Fibroblast of peridontal ligament (primary cell): ENCODE measurements around the gene ACTN3.
"Not testable (repeated sequence)": the region's sequence is repeated elsewhere in the genome, so short reads cannot be mapped to it uniquely, and the experiment has no call there.

Experiments used
- DNase-seq: peaks from one replicate; pipeline ENCODE4 v3.0.0-alpha.2; 2010; ENCODE audit errors: extremely low read depth

Gene ACTN3

GRCh38 chr11:66546368-66546965 is at the start of gene ACTN3:
Gene ACTN3 (plus strand): TSS chr11:66546903. CDS start chr11:66546938, 35 bp downstream.
- DNase-seq: peak; percentile 5

- no peak for DNase-seq
Observed at GRCh38 chr11:66497206-66497605, 49.5 kb upstream of the ACTN3 start.

GRCh38 chr11:66498506-66498905 is 48.2 kb upstream of the ACTN3 start:
- DNase-seq: no peak

GRCh38 chr11:66505276-66505816 is 41.4 kb upstream of the ACTN3 start:
- no peak for DNase-seq

GRCh38 chr11:66509131-66509561 is 37.6 kb upstream of the ACTN3 start:
- no peak for DNase-seq

GRCh38 chr11:66510271-66510989 is 36.3 kb upstream of the ACTN3 start, which contains the start of gene BBS1:
Gene BBS1 (plus strand): TSS chr11:66510635. CDS start chr11:66510660, 25 bp downstream.
- DNase-seq: peak; percentile 73

- no peak for DNase-seq
Observed at GRCh38 chr11:66510990-66511339, 35.7 kb upstream of the ACTN3 start.

GRCh38 chr11:66523611-66524010 is 23.1 kb upstream of the ACTN3 start:
- DNase-seq: no peak

GRCh38 chr11:66524304-66525040 is 22.2 kb upstream of the ACTN3 start:
- no peak for DNase-seq

- DNase-seq: no peak
Observed at GRCh38 chr11:66529069-66529468, 17.6 kb upstream of the ACTN3 start.

- no peak for DNase-seq
Observed at GRCh38 chr11:66529655-66530054, 17.0 kb upstream of the ACTN3 start.

GRCh38 chr11:66530927-66531709 is 15.6 kb upstream of the ACTN3 start:
- DNase-seq: no peak

- no peak for DNase-seq
Observed at GRCh38 chr11:66531841-66532240, 14.9 kb upstream of the ACTN3 start.

- no peak for DNase-seq
Observed at GRCh38 chr11:66532784-66533183, 13.9 kb upstream of the ACTN3 start.

- no peak for DNase-seq
Observed at GRCh38 chr11:66539170-66539869, 7.4 kb upstream of the ACTN3 start.

GRCh38 chr11:66539870-66540213 is 6.9 kb upstream of the ACTN3 start:
- DNase-seq: no peak

- DNase-seq: not testable (repeated sequence)
Observed at GRCh38 chr11:66540598-66540997, 6.1 kb upstream of the ACTN3 start.

GRCh38 chr11:66541892-66542291 is 4.8 kb upstream of the ACTN3 start:
- no peak for DNase-seq

GRCh38 chr11:66542362-66542761 is 4.3 kb upstream of the ACTN3 start:
- DNase-seq: peak; percentile 22

GRCh38 chr11:66543263-66544107 is 3.2 kb upstream of the ACTN3 start:
- DNase-seq: peak; percentile 34
